ENCODE results near the gene CCDC70.

DNA sequence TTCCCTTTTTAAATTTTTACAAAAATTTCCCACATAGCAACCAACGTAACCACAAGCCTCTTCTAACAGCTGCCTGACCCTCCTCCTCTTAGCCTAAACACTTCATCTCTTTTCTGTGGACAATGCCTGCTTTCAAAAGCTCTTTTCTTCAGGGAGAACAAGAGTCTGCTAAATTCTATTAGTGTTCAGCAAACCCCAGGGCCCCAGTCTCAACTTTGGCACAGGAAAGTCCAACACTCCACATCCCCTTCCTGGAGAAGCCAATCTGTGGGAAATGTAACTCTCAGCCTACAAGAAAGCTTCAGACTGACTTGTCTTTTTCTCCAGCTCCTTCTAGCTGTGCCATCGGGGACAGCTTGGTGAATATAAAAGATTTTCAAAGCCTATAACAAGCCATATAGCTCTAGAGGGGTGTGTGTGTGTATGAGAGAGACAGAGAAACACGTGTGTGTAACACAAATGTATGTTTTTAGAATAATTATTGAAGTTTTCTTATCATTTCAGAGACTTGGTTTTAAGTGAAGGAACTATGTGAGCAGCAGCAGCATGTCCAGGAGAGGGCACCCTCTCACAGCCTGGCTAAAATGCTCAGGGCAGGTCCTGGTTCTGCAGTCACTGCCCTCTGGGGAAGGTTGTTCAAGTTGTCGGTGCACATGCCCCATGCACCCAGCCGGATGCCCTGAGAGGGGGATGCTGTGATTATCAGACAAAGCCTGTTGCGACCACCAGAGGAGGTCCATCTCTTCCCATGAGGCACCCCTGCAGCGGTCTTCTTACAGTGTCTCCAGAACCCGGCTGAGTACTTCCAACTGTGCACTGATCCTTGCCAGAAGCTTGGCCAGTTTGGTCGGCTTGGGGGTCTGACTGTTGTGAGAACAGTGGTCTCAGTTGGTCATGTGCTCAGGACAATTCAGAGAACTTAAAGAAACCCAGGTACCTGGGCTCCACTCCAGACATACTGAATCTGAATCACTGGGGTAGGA lies 34.4 kb downstream of the CCDC70 start:
- TF ChIP-seq, protein P1, sequence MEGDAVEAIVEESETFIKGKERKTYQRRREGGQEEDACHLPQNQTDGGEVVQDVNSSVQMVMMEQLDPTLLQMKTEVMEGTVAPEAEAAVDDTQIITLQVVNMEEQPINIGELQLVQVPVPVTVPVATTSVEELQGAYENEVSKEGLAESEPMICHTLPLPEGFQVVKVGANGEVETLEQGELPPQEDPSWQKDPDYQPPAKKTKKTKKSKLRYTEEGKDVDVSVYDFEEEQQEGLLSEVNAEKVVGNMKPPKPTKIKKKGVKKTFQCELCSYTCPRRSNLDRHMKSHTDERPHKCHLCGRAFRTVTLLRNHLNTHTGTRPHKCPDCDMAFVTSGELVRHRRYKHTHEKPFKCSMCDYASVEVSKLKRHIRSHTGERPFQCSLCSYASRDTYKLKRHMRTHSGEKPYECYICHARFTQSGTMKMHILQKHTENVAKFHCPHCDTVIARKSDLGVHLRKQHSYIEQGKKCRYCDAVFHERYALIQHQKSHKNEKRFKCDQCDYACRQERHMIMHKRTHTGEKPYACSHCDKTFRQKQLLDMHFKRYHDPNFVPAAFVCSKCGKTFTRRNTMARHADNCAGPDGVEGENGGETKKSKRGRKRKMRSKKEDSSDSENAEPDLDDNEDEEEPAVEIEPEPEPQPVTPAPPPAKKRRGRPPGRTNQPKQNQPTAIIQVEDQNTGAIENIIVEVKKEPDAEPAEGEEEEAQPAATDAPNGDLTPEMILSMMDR (IDR thresholded peaks at IDR 0.05), result peak in 5 of 7 experiments; percentile 45 to 63 (median 54)
- no peak for TF ChIP-seq EP300 (IDR thresholded peaks at IDR 0.05)
- no peak for TF ChIP-seq POLR2A (IDR thresholded peaks at IDR 0.05)
- TF ChIP-seq POLR2AphosphoS5 (IDR thresholded peaks at IDR 0.05), result no peak
